IPS-18c (cell line): ENCODE data around the gene PDZRN4.

Experiments
- H3K4me3 ChIP-seq: 2 replicates; pipeline ENCODE4 v1.7.0; 2013; ENCODE audit warnings: low read depth, mild to moderate bottlenecking, low read length, moderate library complexity; ENCODE audit not compliant: insufficient read depth
- H3K9me3 ChIP-seq: one replicate; pipeline ENCODE4 v1.6.1; 2013; ENCODE audit warnings: mild to moderate bottlenecking, low read length, moderate library complexity; ENCODE audit not compliant: control insufficient read depth, insufficient read depth

The PDZRN4 gene

DNA sequence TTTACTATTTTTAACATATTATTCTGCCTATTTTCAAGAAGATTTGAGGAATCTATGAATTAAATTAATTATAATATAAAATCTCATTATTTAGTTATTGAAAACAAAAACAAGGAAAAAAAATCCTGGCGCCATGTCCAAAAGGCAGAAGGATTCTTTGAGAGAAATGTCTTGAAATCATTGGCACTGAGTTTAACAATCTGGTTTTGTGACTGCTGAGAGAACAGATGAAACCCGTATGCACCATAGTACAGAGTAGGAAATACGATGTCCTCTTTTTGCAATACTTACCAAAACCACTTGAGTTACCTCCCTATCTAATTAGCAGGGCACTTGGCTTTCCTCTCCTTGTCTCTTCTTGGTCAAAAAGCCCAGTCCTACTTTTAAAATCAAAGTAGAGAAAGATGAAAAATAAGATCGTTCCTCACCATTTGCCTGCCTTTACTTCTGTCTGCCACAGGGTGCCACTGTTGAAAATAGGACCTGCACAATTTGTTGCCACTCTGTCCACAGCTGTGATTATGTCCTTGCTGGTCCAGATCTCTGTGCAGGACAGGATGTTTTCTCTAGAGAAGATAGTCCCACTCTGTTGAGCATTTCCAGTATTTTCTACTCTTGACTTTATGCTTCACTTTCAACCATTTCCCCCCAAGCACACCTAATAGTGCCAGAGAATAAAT, 179.7 kb downstream of the PDZRN4 start:
- no peak overlapping the region for H3K4me3 ChIP-seq
- no peaks in the 10 kb centered on the region for H3K9me3 ChIP-seq

DNA sequence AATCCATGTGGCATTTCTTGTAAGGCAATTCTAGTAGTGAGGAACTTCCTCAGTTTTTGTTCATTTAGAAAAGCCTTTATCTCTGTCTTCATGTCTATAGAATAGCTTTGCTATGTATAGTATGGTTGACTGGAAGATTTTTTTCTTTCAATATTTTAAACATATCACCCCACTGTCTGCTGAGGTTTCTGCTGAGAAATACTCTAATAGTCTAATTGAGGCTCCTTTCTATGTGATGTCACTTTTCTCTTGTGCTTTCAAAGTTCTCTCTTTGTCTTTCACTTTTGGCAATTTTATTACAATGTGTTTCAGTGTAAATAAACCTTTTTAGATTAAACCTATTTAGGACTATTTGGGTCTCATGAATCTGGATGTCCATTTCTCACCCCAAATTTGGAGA, 192.8 kb downstream of the PDZRN4 start:
- Histone ChIP-seq H3K9me3 (no peaks in the 10 kb centered on the region), H3K4me3 (no peak overlapping the region)

DNA sequence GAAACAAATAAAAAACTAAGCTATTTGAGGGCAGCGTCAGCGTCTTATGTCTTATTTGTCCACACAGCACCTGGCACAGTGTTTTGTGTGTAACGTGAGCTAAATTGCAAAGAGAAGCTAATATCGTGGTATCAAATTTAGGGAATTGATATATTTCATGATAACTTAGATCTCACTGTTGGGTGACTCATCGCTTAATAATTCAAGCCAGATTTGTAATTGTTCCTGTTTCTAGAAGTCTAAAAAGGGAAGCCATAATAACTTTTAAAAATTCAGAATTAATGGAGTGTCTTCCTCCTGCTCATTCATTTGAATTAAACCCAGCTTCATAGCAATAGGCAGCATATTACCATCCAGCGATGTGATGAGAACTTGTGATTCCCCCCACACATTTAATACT, 214.7 kb downstream of the PDZRN4 start:
- H3K9me3 ChIP-seq: no peaks in the 10 kb centered on the region
- no peak overlapping the region for H3K4me3 ChIP-seq

DNA sequence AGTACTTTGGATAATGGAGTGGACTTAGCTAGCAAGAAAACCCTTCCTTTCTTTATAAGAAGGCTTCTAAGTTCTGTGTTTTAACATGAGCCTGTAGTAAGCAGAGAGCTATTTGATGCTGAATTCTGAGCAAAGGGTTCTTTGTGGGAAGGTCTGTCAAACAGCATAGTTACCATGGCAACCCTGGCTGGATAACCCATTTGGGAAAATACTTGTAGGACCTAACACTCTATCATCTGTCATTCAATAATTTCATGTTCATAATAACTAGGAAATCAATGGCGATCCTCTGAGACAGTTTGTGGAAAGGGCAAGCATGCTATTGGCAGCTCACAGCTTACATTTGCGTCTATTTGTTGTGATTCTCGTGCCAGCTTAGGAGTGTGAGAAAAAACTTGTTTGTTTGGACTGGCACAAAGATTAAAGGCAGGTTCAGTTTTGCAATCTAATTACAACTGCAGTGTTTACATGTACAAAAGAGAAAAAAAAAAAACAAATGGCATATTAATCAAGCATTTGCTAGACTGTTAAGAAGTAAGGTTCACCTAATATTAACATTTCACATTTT, 219.2 kb downstream of the PDZRN4 start:
- Histone ChIP-seq H3K9me3 (no peaks in the 10 kb centered on the region), H3K4me3 (no peak overlapping the region)

DNA sequence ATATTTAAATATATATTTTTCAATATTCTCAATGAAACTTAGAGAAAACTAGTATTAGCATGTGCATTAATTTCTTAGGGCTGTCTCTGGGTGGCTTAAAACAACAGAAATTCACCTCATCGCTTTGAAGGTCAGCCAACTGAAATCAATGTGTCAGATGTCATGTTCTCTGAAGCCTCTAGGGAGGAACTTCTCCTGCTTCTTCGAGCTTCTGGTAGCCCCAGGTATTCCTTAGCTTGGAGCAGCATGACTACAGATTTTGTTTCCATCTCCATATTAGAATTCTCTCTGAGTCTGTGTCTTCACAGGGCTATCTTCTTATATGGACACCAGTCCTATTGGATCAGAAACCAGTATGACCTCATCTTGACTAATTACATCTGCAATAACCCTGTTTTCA, 221.5 kb downstream of the PDZRN4 start:
- H3K9me3 ChIP-seq: no peaks in the 10 kb centered on the region
- no peak overlapping the region for H3K4me3 ChIP-seq

DNA sequence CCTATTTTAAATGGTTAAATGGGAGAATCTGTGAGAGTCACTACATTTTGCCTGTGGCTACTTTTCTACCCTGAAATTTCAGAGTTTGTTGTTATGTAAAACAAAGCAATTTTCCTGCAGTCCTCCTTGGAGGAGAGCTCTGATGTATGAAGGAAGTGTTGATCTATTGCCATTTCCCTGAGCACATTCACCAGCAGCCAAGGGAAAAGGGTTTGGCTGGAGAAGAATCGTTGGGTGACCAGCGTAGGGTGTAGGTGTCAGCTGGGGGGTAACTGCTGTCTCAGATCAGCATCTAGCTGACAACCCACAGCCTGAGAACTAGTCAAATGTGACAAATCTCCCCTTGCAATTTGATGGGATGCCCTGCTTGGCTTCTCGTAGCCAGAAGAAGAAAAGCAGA, 230.5 kb downstream of the PDZRN4 start:
- no peak overlapping the region for H3K4me3 ChIP-seq
- no peaks in the 10 kb centered on the region for H3K9me3 ChIP-seq

DNA sequence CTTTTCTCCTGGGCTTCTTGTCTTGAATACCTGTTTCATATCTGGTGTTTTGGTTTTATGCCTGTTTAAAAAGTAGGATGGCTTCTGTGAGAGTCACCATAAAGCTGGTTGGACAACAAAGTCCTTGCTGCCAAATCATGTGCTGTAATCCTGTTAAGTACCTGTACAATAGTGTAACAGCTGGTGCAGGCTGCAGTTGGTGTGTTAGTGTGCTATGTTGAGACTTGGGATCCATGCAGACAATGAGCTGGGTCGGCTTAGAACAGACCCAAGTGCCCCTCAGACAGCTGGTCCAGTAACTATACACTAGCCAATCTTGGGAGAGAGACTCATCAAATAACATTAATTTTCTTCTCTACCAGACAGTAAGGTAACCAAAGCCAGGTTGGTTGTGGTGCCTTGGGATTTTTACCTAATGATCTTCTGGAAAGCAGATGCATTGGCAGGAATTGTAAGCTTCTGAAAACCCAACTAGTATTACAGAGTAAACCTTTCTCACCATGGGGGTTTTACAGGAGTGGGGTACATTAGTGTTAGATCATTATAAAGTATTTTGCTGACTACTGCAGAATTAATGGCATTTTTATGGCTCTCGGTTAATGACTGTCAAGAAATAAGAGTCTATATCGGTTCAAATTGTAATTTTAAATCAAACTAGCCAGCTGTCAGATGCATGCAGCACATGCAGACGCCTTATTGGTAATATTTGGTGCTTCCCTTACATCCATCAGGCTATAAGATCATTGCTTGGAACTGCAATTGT, 231.2 kb downstream of the PDZRN4 start:
- H3K4me3 ChIP-seq: no peak overlapping the region
- H3K9me3 ChIP-seq: no peaks in the 10 kb centered on the region

DNA sequence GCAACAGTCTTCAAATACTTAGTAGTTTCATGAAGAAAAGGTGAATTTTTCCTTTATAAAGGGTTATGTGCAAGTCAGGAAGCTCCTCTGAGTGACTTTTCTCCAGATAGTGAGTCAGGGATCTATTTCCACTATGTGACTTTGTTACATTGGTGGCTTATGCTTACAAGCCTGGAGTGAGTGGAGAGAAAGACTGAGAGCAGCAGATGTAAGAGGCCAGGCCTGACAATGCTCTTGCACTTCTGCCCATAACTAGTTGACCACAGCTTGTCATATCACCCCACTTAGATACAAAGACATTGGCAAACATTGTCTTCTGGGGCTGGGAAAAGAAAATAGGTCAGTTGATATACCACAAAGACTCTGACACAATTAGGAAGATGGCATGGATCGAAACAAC, 236.5 kb downstream of the PDZRN4 start:
- no peak overlapping the region for H3K4me3 ChIP-seq
- H3K9me3 ChIP-seq: peaks cover 2% of the 10 kb centered on the region

DNA sequence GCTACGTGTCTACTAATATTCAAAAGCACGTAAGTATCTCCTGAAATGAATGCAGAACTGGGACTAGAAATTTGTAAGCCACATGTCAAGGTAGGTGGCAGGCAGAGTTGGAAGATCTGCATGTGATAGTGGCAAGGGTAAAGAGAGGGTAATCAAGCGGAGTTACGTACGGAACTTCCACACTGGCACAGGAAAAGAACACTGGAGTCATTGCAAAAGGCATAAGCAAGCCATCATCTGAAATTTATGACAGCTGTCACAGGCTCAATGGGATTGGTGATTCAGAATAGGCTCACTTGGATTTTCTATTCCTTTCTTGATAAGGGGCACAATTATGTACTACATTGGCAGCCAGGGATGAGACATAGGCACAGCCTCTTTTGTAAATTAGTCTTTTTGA, 245.3 kb downstream of the PDZRN4 start:
- Histone ChIP-seq H3K4me3 (no peak overlapping the region), H3K9me3 (peaks cover 2% of the 10 kb centered on the region)

DNA sequence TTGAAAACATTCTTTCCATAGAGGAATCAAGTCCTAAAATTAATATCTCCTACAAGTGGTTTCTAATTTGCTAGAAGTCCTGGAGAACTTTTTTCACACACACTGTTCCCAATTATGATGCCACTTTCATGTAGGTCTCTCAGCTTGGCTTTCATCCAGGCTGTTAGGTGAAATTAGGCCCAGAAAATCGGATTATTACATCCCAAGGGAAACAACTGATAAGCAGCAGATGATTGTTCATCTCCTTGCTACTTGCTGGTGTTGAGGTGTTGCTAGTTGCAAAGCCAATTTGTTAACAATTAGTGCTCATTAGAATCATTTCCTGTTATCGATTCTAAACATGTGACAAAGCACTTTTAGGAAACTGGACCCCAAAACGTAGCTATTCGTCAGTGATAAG, 248.0 kb downstream of the PDZRN4 start:
- no peak overlapping the region for H3K4me3 ChIP-seq
- H3K9me3 ChIP-seq: no peaks in the 10 kb centered on the region

DNA sequence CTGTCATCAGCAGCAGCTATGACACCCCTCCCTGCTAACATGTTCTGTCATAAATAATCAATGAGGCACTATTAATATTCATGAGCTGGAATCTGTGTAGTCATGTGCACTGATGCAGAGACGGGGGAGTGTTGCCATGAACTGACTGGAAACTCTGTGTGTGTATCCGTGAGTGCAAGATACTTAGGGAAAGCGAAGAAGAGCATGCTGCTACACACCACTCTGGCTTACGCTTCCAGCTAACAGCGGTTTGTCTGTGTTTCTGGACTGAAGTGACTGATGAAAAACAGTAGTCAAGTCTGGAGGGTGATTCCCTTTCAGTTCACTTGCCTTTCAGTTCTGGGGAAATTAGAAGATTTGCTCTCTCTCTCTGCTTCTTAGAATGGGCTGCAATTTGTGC, 249.4 kb downstream of the PDZRN4 start:
- Histone ChIP-seq H3K4me3 (no peak overlapping the region), H3K9me3 (no peaks in the 10 kb centered on the region)

DNA sequence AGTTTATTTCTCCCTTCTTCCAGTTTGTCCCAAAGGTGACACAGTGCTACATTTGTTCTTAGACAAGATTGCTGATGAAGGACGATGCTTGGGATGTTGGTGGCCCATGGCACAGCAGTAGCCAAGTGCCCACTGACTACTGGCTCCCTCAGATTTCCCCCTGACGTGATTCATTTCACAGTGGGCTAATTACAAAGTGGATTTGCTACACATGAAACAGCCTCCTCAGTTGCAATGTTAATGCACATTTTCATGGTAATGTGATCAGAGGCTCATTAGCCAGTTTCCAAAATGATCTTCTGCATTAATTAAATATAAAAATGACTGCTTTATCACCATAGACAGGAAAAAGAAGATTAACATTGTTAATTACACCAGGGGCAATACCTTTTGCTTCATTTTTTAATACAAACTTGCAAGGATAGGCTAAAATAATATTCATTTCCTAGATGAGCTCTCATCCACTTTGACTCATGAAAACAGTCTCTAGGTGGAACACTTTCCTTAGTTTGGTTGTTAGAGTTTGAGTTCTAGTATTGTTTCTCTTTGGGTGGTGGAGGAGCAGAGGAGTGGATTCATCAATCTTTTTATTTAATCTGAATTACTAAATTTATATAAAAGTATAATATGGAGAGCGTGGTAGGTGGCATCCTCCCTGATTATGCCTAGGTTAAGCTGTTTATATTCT, 250.9 kb downstream of the PDZRN4 start:
- H3K9me3 ChIP-seq: no peaks in the 10 kb centered on the region
- H3K4me3 ChIP-seq: no peak overlapping the region

DNA sequence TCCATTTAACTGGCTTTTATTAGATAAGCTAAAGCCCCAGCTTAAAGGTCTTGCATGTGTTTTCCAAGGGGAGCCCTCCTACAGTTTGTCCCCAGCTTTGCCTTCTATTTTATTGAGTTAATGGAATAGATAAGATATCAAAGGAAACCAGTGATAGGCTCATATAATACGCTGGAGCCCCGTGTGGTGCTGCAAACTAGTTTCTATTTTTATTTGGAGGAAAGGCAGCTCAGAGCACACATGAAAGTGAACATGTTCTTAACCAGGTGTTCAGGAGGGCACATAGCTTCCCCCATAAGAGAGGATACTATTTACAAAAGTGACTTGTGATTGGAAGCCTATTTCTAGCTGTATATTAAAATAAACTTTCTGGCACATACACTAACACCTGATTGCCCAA, 251.7 kb downstream of the PDZRN4 start:
- no peak overlapping the region for H3K4me3 ChIP-seq
- H3K9me3 ChIP-seq: no peaks in the 10 kb centered on the region

DNA sequence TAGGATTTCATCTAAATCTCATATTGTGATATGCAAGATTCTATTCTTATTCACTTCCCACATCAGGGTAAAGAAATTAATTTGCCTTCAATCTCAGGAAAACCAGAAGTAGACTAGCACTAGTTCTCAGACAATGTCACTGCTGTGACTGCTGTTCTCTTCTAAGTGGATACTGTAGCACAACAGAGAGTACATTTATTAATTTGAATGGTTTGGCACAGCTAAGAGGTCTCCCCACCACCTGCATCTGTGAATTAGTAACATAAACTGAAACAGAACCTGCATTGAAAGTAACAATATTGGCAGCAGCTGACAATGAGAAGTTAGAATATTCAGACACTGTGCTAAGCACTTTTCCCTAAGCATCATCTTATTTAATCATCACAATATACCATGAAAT, 253.1 kb downstream of the PDZRN4 start:
- no peak overlapping the region for H3K4me3 ChIP-seq
- no peaks in the 10 kb centered on the region for H3K9me3 ChIP-seq

DNA sequence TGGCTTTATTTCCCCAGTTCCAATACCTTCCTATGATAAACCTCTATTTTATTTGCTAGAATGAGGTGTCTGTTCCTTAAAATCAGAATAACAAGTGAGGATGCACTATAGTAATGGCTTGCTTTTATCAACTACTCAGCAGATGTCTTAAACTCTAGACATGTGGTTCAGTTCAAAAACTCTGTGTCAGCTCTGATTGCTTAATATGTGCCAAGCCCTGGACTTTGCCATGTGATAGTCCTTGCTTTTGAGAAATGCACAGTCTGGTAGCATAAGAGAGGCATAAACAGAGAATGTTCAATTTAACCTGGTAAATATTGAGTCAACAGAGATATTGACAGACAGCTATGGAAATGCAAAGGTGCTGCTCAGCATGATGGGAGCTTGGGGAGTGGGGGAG, 254.8 kb downstream of the PDZRN4 start:
- Histone ChIP-seq H3K4me3 (no peak overlapping the region), H3K9me3 (no peaks in the 10 kb centered on the region)

DNA sequence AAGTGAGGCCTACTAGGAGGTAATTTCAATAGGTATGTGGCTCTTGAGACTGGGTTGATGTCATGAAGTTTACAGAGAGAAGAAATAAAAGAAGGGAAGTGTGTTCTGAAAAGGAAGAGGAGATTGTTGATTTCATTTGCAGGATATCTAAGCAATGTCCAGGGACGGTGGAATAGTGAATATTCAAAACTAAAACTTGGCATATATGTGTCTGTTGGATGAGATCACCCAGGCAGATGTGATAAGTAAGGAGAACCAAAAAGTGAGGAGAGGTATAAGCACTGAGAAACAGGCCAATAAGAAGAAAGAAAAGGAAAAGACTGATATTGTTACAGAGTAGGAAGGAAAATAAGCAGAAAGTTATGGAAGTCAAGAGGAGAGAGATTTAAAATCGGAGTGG, 255.6 kb downstream of the PDZRN4 start:
- no peak overlapping the region for H3K4me3 ChIP-seq
- no peaks in the 10 kb centered on the region for H3K9me3 ChIP-seq

DNA sequence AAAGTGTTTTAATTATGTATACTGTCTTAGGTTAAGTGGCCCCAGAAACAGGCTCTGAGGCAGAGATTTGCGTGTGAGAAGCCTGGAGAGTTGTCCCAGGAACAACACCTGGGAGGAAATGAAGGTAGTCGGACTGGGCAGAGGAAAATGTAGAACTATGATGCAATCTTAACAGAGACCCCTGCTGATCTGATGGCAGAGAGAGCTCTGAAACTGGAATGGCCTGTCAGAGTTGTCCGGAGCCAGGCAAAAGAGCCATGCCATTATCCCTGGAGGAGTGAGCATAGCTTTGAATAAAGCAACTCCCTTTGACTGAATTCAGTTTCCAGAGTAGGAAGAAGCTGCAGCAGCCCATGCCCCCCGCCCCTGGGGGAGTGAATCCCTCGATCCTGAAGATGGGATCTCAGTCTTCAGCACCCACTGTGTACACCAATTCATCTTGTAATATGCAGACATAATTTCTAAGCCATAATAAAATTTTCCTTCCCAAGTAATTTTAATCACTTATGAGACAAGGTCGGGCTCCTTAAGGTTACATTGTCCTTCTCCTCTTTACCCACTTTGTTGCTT, 264.8 kb downstream of the PDZRN4 start:
- Histone ChIP-seq H3K9me3 (no peaks in the 10 kb centered on the region), H3K4me3 (no peak overlapping the region)

DNA sequence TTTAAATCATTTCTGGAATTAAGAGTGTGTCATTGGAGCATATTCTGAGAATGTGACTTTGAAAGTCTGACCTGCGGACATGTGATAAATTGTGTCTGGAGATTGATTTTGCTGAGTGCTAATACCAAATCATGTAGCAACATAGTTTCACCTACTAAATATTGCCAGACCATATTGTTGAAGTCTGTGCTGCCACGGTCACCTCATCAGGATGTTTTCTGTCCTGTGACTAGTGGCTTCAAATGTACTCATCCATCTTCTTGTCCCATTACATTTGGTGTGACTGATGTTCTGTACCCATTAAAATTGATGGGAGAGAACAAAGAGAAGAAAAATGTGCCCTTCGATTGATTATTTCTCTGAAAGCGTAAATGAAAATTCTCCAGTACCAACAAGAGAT, 265.3 kb downstream of the PDZRN4 start:
- no peak overlapping the region for H3K4me3 ChIP-seq
- no peaks in the 10 kb centered on the region for H3K9me3 ChIP-seq
